Gastroesophageal sphincter (tissue), 3 donors: ENCODE measurements around the gene NOL8.

ENCODE experiments used
- EP300 ChIP-seq: sonication (generic); formaldehyde crosslinking; IDR thresholded peaks from one replicate; pipeline ENCODE4 v1.6.1; 2017; ENCODE audit warnings: antibody characterized with exemption, mild to moderate bottlenecking
- POLR2A ChIP-seq, 2 donors: fragments of 450-650 bp; IDR thresholded peaks; one replicate each; pipeline ENCODE4 v1.6.1; 2017; ENCODE audit warnings: antibody characterized with exemption in 2 of 2, mild to moderate bottlenecking in 2 of 2, moderate library complexity in 1 of 2
- POLR2AphosphoS5 ChIP-seq: sonication (generic); formaldehyde crosslinking; IDR thresholded peaks from one replicate; pipeline ENCODE4 v1.6.1; 2017; ENCODE audit warnings: antibody characterized with exemption
- TF ChIP-seq, protein P1 (sequence below), 4 experiments: fragments of 200-600 bp in 2 of 4; fragments of 450-650 bp in 2 of 4; sonication (generic) in 1 of 4; IDR thresholded peaks; one replicate each; pipeline ENCODE4 v1.5.1; 2017 to 2019; ENCODE audit warnings: antibody characterized with exemption in 4 of 4, mild to moderate bottlenecking in 2 of 4, moderate library complexity in 2 of 4

GRCh38 chr9:92247981-92248380 lies 77.2 kb downstream of the NOL8 start:
- no peak for TF ChIP-seq POLR2A (IDR thresholded peaks at IDR 0.05)
- TF ChIP-seq, protein P1, sequence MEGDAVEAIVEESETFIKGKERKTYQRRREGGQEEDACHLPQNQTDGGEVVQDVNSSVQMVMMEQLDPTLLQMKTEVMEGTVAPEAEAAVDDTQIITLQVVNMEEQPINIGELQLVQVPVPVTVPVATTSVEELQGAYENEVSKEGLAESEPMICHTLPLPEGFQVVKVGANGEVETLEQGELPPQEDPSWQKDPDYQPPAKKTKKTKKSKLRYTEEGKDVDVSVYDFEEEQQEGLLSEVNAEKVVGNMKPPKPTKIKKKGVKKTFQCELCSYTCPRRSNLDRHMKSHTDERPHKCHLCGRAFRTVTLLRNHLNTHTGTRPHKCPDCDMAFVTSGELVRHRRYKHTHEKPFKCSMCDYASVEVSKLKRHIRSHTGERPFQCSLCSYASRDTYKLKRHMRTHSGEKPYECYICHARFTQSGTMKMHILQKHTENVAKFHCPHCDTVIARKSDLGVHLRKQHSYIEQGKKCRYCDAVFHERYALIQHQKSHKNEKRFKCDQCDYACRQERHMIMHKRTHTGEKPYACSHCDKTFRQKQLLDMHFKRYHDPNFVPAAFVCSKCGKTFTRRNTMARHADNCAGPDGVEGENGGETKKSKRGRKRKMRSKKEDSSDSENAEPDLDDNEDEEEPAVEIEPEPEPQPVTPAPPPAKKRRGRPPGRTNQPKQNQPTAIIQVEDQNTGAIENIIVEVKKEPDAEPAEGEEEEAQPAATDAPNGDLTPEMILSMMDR (IDR thresholded peaks at IDR 0.05): no peak
- TF ChIP-seq EP300: no peak
- TF ChIP-seq POLR2AphosphoS5: no peak
